GM18519 (cell line): ENCODE measurements around the gene ZNF282.

Experiments
- ATAC-seq: cut with Tn5 transposase; IDR thresholded peaks from one replicate; pipeline ENCODE4 v1.9.1; 2021; ENCODE audit warnings: mild to moderate bottlenecking, moderate library complexity; ENCODE audit not compliant: unreplicated experiment, low FRiP score

The ZNF282 gene

DNA sequence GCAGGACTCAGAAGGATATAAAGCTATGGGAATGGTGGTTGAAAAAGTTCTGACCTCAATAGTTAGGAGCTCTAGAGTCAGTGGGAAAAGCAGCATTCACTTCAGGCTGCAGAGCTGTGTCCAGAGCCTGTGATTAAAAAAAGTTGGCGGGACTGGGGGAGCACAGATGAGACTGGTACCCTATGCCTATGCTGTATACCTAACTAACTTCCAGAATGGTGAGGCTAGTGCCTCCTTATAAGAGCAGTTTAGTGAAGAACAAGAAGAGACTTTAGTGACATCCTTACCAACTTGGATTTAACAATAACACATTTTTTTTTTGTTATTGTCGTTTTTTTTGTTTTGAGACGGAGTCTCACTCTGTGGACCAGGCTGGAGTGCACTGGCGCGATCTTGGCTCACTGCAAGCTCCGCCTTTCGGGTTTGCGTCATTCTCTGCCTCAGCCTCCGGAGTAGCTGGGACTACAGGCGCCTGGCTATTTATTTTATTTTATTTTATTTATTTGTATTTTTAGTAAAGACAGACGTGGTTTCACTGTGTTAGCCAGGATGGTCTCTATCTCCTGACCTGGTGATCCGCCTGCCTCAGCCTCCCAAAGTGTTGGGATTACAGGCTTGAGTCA is 6.6 kb upstream of the ZNF282 start:
- ATAC-seq = no peak

DNA sequence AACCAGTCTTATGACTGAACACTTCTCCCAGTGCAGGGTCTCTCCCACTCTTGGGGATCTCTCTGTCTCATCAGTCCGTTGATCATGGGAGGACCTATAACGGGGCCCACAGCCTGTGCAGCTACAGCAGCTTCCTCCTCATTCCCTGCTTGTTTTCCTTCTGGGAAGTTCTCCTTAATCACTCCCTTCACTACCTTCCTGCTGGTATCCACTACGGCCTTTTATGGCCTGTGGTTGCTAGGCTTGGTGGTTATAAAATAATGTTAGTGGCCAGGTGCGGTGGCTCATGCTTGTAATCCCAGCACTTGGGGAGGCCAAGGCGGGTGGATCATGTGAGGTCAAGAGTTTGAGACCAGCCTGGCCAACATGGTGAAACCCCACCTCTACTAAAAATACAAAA is 3.5 kb upstream of the ZNF282 start:
- ATAC-seq = no peak

DNA sequence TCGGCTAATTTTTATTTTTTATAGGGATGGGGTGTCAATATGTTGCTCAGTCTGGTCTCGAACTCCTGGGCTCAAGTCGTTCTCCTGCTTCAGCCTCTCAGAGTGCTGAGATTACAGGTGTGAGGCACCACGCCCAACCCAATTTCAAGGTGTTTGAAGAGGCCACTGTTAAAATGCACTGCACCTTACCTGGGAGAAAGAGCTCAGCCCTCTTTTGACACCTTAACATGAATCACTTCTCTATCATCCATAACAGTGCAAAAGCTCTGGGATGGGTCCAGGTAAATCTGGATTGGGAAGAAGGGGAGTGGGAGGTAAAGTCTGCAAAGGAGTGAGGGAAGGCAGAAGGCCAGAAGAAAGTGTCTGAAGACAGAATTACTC is 557 bp upstream of the ZNF282 start:
- no peak for ATAC-seq

DNA sequence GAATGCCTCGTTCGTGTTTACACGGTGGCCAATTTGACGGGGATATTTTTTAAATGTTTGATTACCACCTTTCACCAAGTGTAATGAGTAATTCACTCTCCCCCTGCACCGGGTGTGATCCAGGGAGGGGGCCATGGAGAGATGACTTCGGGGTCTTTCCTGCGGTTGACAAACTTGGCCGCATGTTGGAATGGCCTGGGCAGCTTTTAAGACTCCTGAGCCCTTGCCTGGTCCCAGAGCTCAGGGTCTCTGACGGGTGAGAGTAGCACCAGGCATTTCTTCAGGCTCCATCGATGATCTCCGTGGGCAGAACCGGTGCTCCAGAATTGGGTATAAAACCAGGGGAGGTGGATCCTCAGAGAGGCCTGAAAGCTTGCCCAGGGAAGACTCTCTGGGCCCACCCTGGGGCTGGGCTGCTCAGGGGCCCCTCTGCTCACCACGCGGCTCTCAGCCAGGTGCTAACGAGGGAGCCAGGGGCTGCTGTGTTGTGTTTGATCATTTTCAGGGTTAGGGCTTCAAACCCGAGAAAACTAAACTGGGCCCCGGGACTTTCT is 882 bp downstream of the ZNF282 start:
- ATAC-seq = no peak

DNA sequence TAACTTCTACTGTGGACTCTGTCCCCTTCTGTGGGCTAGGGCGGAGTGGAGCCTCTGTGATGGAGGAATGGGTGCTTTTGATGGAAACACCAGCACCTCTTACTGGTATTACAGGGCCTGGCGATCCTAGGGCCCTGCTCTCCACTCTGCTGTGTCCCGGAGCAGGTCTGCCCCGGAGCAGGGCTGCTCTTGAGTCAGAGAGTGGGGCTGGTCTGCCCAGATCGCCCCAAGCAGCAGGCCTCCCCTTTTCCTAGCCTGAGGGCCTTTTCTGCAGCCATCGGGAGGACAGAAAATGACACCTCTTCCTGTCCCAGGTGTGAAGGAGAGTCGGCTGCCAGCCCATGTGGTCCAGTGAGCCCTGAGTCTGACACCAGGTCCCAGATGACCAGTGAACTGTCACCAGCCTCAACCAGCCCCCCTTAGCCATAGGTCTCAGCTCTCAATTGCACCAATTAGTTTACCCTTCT is 1.4 kb downstream of the ZNF282 start:
- ATAC-seq = no peak

DNA sequence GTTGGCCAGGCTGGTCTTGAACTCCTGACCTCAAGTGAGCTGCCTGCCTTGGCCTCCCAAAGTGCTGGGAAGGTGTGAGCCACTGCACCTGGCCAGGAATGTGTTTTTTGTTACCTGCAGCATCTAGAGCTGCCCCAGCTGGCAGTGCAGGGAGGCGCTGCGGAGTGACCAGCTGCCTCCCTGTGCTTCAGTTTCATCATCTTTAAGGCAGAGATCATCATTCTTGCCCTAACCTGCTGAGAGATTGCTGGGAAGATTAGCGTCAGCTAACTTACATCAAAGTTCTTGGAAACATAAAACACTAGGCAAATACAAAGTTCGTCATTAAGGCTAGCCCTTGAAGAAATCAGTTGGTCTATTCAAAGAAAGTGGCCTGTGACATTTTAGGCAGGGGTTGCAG is 2.3 kb downstream of the ZNF282 start:
- ATAC-seq = no peak

DNA sequence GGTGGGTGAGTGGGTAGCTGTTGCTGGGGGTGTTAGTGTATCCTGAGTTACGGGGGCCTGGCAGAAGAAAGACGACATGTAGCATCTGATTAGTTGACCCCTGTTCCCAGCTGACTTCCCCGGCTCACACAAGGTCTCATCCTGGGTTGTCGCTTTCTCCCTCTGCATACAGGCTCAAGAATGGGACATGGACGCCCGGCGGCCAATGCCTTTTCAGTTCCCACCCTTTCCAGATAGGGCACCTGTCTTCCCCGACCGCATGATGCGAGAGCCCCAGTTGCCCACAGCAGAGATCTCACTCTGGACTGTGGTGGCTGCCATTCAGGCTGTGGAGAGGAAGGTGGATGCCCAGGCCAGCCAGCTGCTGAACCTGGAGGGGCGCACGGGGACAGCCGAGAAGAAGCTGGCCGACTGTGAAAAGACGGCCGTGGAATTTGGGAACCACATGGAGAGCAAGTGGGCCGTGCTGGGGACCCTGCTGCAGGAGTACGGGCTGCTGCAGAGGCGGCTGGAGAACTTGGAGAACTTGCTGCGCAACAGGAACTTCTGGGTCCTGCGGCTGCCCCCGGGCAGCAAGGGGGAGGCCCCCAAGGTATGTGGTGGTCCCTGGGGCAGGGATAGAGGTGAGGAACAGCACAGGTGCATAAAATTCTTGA is 2.9 kb downstream of the ZNF282 start:
- ATAC-seq = no peak

DNA sequence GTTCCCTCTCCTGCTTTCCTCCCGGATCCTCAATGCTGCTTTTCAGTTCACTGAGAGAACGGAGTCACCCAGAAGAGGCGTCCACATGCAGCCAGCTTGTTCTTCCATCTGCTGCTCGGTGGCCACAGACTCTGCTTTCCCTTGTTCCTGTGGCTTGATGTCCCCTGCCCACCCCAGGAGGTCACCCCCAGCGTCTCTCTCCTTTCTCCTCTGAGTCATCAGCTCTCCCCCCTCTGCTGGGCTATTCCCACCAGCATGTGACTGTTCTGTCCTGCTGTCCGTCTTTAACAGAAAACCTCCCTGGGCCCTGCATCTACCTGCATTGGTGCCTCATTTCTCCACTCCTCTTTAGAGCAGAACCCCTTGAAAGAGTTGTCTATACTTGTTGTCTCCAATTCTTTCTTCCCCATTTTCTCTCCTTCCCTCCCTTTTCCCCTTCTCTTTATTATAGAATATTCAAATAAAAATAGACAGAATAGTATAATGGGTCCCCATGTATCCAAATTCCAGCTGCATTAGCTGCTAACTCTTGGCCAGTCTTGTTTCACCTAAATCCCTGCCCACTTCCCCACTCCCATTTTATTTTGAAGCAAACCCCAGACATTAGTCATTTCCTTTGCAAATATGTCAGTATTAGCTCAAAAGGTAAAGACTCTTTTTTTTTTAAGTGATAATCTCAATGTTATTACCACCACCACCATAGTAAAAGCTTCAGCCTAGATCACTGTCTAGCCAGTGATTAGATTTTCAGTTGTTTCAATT is 4.1 kb downstream of the ZNF282 start:
- no peak for ATAC-seq

DNA sequence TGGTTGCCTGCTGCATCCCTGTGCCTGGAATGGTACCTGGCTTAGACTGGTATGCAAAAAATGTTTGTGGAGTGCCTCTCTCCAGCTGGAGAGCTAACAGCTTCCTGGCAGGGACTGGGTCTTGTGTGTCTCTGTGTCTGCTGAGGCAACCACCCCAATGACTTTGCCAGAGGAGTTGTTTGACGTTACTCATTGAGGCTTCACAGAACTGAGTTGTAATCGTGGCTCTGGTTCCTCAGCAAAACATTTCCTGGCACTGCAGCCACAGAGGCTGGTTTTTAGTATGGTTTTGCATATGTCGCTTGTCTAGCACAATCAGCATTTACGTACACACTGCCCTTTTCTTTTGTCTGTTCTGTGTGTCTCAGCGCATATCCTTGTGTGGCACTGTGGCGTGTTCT is 7.5 kb downstream of the ZNF282 start:
- ATAC-seq = no peak

DNA sequence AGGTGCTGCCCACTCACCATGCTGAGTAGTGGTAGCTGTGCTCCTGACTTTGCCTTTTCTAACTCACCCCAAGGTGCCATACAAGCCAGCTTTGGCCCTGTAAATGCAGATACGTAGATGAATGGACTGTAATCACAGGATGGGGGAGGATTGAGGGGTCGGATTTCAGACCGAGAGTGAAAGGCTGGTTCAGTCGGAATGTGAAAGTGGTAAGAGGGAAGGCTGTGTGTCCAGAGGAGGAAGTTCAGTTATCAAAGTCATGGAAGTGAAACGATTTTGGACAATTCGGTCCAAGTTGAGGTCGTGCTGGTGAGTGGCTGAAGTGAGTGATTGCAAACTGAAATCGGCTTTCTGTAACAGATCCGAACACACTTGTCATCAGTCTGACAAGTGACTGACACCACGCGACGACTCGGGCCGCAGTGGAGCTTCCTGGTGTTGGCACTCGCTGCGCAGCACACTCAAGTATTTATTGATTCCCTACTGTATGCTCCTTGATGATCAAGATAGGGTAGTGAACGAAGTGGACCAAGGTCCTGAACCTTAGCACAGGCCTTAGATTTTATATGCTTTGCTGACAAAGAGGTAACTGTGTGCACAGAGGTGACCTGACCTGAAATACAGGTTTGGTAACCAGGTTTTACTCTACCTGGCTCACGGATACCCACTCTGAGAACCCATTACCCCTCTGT is 10.5 kb downstream of the ZNF282 start:
- no peak for ATAC-seq

DNA sequence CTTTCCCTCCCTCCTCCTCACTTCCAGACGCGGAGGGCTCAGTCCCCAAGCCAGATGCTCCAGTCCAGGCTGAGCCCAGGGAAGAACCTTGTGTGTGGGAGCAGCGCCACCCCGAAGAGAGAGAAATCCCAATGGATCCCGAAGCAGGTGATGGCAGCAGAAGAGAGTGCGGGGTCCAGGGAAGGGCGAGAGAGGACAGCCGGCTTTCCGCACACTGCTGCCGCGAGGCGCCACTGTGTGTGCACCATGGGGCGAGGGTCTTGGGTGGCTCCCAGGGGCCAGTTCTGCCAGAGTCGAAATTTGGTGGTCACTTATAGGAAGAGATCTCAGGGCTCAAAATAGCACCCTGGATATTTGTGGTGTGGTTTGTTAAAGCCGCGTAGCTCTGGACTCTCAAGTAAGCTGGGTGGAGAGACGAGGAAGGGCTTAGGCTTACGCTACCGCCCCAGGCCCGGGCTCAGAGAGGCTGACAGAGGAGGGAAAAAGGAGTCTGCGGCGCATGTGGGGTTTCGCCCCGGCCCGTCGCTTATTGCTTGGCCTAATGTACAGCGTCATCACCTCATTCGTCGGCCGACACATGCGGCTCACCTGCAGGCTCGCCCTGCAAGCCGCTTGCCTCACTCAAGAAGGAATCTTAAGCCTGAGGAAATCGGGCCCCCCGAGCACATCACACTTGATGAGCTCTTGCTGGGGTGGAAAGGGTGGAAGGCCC is 12.1 kb downstream of the ZNF282 start:
- no peak for ATAC-seq

DNA sequence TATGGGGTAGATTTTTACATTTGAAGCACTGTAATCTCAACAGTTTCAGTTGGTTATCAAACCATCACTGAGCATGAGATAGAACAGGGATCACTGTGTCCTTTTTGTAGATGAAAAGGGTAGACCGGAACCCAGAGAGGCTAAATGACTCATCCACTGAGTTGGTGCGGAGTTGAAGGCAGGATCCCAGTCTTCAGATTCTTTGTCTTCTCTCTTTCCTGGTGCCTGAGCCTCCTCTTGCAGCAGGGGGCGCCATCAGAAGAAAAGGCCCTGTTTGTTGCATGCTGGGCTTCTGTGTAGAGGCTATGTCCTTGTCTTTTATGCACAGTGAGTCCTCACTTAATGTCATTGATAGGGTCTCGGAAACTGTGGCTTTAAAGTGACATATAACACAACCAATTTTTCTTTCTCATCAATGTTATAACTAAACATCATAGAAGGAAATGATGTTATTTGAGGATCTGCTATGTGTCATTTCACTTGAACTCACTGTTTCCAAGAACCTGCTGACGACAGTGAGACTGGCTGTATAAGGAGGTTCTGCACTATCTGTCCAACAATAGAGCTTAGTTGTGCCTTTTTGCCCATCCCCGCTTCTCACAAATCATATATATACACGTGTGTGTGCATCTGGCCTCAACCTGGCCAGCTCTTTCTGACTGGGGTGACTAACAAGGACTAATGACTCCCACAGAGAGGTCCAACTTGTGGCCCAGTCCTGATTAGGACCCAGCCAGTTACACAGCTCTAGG is 14.3 kb downstream of the ZNF282 start:
- ATAC-seq = peak; percentile 63

DNA sequence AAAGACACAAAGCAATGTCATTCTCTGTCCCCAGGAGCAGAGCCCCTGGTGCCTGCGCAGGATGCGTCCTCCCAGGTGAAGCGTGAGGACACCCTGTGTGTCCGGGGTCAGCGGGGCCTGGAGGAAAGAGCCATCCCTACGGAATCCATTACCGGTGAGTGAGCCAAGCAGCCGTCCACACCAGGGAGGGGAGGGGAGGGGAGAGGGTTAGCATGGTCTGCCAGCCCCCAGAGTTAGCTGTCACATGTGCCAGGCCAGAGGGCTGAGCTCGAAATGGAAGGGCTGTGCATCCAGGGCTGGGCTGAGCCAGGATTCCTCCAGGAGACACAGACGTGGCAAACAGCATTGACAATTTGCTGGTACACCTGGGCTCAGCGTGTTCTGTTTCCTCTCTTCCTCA is 15.2 kb downstream of the ZNF282 start:
- no peak for ATAC-seq

DNA sequence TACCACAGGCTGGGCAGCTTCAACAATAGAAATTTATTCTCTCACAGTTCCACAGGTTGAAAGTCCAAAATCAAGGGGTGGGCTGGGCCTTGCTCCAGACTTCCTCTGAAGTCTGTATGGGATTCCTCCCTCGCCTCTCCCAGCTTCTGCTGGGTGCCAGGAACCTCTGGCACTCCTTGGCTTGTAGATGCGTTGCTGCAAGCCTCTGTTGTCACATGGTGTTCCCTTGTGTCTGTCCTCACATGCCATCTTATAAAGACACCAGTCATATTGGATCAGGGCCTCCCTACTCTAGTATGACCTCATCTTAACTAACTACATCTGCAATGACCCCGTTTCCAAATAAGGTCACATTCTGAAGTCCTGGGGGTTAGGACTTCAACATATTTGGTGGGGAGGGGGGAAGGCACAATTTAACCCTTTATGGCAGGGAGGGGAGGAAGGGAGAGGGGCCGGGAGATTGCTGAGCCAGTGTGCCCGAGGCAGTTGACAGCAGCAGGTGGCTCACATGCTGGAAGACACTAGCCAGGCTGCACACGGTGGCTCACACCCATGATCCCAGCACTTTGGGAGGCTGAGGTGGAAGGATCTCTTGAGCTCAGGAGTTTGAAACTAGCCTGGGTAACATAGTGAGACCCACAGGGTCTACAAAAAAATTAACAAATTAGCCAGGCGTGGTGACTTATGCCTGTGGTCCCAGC is 18.8 kb downstream of the ZNF282 start:
- ATAC-seq = no peak

DNA sequence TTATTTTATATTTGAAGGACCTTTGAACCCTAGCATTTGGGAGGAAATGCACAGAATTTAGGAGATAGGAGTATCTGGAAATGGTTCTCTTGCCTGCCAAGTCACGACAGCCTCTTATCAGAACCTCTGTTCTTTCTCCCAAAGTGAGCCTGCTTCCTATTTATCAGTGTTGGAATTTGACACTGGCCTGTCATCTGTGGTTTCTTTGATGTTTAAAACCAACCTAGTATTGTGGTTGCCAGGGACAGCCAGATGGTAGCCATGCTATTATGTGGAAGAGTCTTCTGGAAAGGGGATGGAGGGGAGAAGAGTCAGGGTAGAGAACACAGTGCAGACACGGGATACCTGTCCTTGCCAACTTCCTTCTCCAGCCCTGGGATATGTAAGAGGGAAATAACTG is 21.1 kb downstream of the ZNF282 start:
- ATAC-seq = no peak

DNA sequence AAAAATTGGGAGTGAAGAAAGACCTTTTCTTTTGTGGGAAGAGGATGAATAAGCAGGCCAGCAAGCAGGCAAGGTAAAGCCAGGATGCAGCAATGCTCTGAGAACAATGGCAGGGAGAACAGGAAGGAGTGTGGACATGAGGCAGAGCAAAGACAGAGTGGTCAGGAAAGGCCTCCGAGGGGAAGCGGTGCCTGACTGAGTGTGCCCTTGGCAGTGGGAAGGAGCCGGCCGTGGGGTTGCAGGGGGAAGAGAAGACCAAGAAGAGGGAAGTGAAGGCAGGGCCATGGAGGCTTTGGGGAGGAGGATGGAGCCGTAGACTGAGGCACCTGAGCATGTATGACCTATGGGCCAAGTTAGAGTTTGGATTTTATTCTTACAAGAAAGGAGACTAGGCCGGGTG is 22.2 kb downstream of the ZNF282 start:
- no peak for ATAC-seq

DNA sequence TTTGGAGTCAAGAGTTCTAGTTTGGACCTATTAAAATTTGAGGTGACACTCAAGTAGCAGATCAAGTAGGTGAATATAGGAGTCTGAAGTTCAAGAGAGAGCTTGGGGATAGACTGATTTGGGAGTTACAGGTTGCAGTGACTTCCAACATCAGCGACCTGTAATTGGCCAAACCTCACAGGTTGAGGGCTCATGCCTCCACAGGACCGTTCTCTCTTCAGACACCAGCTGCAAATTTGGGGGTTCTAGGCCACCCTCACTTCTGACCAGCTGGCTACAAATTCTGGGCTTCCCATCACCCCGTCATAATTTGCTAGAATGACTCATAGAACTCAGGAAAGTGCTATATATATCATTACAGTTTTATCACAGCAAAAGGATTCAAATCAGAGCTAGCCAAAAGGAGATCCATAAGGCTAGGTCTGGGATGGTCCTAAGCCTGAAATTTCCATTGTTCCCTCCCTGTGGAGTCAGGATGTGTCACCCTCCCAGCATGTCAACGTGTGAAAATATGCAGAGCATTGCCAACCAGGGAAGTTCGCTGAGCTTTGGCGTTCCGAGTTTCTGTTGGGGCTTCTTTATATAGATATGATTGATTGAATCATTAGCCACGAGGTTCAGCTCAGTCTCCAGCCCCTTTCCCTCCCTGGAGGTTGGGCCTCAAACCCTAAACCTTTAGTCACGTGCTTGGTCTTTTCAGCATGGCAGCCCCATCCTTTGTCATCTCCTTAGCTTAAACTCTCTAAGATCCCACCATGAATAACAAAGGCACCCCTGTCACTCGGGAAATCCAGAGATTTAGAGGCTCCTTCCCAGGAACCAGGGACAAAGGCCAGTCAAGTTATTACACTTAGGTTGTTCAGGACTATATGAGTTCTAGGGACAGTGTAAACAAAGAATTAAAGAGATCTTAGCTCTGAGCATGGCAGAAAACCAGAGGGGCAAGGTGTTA is 23.4 kb downstream of the ZNF282 start:
- ATAC-seq = no peak

DNA sequence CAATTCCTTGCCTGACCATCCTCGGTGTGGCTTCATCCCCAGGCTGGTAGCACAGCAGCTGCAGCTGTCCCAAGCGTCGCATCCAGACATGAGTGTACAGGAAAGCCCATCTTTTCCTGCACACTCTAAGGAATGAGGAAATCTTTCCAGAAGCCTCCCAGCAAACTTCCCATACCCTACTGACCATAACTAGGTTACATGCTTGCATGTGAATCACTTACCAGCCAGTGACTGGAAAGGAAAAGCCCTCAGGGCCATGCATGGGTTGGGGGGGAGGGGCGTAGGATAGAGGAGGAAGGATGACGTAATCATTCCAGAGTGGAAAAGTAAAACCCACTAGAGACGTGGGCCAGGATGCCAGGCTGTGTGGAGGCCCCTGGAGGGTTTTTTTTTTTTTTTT is 25.2 kb downstream of the ZNF282 start:
- no peak for ATAC-seq
